Mucosa of gallbladder (tissue), 1 donor: Measurements from ENCODE around the gene LRPPRC. TPM values are rescaled to one million over a fixed set of nuclear protein-coding genes. Genes with fewer than 3 reads are reported as not detected.
"Not testable (repeated sequence)": the region's sequence is repeated elsewhere in the genome, so short reads cannot be mapped to it uniquely, and the experiment has no call there.

ENCODE experiments used
- DNase-seq: peaks from one replicate; pipeline ENCODE4 v3.0.0-alpha.2; 2020; ENCODE audit warnings: low spot score
- total RNA-seq: library from RNA; stranded (reverse); gene quantifications from one replicate; pipeline ENCODE4 v1.2.1, GENCODE V29; 2021
- donor health status: DM: no; HTN: no; CAD: no.

The LRPPRC gene
- 60.7 TPM for total RNA-seq

DNA sequence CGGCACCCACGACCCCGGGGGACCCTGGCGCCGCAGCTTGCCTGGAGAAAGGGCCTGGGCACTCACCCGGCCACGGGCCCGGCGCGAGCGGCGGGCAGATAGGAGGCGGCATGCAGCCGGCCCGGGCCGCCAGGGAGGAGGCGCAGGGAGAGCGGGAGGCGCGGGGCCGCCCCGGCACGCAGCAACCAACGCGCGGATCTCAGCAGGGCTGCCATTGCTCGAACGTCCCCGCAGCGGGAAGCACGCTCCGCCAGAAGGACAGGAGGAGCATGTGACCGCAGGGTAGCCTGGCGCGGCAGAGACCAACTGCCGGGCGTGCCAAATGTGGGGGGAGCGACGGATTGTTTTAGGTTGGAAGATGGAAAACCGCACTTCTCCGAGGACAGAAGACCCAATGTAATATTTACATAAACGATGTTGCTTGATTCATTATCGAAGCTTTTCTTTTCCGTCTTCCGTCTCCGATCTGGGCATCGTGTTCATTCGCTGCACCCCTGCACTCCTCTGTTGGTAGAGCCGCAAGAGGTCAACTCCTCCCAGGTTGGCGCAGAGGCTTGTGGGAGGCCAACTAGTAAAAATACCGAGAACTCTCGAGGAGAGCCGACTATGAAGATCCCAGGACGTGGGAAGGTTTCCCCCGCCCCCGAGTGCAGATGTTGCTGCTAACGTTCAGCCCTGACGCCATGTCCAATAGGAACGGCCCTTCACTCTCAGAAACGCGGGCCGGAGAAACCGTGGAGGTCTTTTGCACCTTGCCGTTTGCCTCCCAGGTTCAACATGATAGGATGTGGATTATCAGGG, at the start of gene LRPPRC:
Gene LRPPRC (minus strand): TSS at position 257 of the 801 bp plus-strand sequence. CDS start 42 bp downstream, at position 215.
- DNase-seq: peak; percentile 95

- no peak for DNase-seq
Observed at GRCh38 chr2:44045061-44045460, 49.3 kb upstream of the LRPPRC start.

DNA sequence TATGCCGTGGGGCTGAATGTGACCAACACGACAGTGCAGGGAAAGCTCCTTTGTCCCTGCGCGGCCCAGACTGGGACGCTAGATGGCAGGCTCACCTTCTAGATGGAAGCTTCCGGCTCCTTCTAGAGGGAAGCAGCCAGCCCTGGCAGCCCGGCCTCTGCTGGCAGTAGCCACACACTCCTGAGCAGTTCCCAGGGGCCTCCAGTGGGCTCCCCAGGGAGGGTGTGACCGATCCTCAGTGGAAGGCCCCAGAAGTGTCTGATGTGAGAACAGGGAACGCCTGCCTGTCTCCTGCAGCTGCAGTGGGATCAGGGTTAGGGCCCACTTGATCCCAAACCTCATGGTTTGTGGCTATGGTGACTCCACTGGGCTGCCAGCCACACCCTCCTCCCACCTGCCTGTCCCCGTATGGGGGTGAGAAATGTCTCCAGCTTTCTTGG, 48.5 kb upstream of the LRPPRC start:
- DNase-seq: peak; percentile 88

GRCh38 chr2:44040365-44040764, 44.6 kb upstream of the LRPPRC start:
- DNase-seq: no peak

GRCh38 chr2:44038277-44038676, 42.5 kb upstream of the LRPPRC start:
- no peak for DNase-seq

GRCh38 chr2:44037221-44037620, 41.4 kb upstream of the LRPPRC start:
- DNase-seq: no peak

- no peak for DNase-seq
Observed at GRCh38 chr2:44033947-44034346, 38.2 kb upstream of the LRPPRC start.

- not testable (repeated sequence) for DNase-seq
Observed at GRCh38 chr2:44027076-44027475, 31.3 kb upstream of the LRPPRC start.

GRCh38 chr2:44016282-44016681, 20.5 kb upstream of the LRPPRC start:
- DNase-seq: peak; percentile 43

DNA sequence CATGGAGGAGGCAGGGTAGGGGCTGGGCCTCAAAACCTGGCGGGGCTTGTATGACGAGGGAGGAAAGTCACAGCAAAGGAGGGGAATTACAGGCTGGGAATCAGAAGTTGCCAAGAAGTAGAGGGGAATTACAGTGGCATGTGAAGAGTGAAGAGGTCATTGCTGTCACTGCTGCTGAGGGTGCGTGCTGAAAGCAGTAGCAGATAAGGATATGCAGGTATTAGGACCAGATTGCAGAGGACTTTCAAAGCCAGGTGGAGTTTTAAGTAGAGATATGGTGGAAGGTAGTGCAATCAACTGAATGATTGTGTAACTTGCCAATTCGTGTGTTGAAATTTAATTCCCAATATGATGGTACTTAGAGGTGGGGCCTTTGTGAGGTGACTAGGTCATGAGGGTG, 19.4 kb upstream of the LRPPRC start:
- DNase-seq: no peak

DNA sequence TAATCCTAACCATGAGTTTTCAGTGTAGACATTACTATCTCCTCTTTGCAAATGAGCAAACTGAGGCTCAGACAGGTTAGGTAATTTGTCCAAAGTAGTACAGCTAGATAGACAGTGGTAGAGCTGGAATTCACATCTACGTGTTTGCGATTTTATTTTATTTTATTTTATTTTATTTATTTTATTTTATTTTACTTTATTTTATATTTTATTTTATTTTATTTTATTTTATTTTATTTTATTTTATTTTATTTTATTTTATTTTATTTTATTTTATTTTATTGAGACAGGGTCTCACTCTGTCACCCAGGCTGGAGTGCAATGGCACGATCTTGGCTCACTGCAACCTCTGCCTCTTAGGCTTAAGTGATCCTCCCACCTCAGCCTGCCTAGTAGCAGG, 17.4 kb upstream of the LRPPRC start:
- DNase-seq: not testable (repeated sequence)

GRCh38 chr2:44010266-44010665, 14.5 kb upstream of the LRPPRC start:
- DNase-seq: no peak

GRCh38 chr2:44009136-44009735, 13.4 kb upstream of the LRPPRC start:
- DNase-seq: no peak

- DNase-seq: no peak
Observed at GRCh38 chr2:44005846-44006245, 10.1 kb upstream of the LRPPRC start.

DNA sequence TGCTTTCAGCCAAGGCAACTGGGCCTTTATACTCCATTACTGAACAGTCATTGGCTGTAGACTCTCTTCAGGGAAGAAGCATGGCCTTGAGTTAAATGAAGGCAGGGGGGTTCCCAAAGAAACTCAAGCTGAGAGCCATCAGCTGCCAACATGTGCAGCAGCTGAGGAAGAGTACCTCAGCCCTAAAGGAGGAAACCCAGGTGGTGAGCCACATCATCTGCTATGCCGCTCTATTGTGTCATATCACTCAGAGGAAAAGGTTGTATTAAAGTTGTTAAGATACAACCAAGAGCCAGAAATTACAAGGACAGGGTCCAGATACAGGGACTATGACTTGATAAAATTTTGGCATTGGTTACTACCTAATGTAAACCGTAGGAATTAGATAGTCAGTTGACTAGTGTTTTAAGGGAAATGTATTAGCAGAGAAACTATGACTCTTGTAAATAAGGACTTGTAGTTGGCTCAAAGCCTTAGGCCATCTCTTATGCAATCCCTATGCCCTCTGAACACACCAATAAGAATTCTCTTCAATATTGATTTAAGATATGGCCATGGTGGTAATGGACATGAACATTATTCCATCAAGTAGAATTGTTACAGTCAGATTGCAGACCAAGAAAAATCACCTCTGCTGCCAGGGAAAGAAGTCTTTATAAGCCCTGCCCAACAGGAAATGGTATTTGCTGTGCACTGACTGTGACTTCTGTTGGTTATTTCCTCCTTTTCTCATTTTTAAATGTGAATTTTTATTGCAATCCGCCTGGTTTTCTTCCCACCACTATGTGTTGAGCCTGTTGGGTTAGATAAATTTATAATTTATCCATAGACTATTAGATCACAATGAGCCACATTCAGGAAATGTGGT, 9.2 kb upstream of the LRPPRC start:
- DNase-seq: no peak

- no peak for DNase-seq
Observed at GRCh38 chr2:44001716-44002115, 5.9 kb upstream of the LRPPRC start.

- DNase-seq: no peak
Observed at GRCh38 chr2:43998263-43998662, 2.5 kb upstream of the LRPPRC start.

DNA sequence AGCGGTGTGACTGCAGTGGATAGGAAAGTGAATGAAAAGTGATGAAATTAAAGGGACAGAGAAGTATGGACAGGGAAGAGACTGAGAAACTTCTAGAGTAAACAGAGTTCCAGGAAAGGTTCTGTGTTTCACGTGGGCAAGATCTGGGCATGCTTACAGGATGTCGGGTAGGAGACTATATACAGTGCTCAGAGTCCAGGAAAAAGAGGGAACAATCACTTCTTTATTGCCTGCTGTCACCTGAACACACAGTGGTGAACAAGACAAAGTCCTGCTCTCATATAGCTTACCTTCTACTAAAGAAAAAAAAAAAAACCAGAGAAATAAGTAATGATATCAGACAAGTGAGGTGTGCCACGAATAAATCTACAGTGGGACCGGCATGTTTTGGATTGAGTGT, 2.4 kb downstream of the LRPPRC start:
- DNase-seq: no peak

DNA sequence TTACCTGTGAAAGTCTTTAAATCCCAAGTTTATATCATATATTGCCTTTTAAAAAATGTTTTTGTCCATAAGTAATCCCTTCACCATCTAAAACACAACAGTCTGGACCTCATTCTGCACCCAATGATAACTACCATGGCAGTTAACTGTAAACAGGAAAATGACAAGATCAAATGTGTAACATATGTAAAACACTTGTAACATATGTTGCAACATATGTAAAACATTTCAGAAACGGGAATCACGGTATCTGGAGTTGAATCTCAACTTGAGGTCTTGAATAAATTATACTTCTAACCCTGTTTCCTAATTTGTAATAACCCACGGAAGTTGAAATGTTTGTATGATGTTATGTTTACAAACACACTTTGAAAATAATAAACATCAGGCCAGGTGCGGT, 6.2 kb downstream of the LRPPRC start:
- DNase-seq: no peak

DNA sequence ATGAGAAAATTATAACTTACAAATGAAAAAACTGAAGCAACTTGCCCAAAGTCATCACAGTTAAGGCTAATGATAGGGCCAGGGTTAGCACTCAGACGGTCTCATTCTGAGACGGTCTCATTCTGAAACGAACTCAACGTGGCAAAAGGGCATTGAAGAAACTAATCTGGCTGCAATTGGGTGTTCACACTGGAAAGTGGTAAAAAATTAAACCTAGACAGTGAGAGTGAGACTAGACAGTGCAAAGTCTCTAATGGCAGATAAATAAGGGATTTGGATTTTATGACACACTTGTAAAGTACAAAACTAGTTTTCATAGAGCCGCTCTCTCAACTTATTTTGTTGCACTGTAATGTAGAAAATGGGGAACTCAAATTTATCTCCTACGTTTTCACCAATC, 9.2 kb downstream of the LRPPRC start:
- no peak for DNase-seq

GRCh38 chr2:43985359-43985758, 10.4 kb downstream of the LRPPRC start:
- no peak for DNase-seq

DNA sequence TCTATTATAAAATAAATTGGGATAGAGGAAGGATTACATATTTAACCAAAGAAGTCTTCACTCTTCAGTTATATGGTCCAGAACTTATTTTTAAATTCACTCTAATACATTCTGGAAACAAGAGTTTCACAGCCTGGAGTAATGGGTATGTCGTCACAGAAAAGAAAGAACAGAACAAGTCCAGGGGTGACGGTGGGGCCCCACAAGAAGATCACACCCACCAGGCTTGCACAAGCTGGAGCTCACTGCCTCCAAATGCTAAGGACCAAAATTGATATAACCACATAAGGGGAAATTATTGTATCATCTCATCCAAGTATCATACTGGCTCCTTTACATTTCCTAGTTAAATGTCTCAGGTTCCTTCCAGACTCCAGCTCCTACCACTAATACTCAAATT, 11.3 kb downstream of the LRPPRC start:
- no peak for DNase-seq
